Measurements from ENCODE around the gene TP53BP2. TPM values are rescaled to one million over a fixed set of nuclear protein-coding genes. Genes with fewer than 3 reads are reported as not detected.

TP53BP2 gene
- total and polyA plus RNA-seq, 4 donors, result 3.9 to 26.8 (median 13.0) TPM

DNA sequence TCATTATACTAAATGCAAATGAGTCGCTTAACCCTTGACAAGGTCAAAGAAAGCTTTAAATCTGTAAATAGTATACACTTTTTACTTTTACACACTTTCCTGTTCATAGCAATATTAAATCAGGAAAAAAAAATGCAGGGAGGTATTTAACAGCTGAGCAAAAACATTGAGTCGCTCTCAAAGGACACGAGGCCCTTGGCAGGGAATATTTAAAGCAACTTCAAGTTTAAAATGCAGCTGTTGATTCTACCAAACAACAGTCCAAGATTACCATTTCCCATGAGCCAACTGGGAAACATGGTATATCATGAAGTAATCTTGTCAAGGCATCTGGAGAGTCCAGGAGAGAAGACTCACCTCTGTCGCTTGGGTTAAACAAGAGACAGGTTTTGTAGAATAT lies 70.7 kb downstream of the TP53BP2 start:
- H3K4me1 ChIP-seq (ENCODE audit: control insufficient read depth in 4 of 4, insufficient read depth in 4 of 4, low read length in 3 of 4), result no peaks in the 10 kb centered on the region
- DNase-seq (ENCODE audit: low spot score), result no peak
- peaks cover 7 to 55% (median 49%) of the 10 kb centered on the region in 4 donors for H3K36me3 ChIP-seq (ENCODE audit: control insufficient read depth in 4 of 4, insufficient read depth in 3 of 4, low read depth in 1 of 4, low read length in 3 of 4)
- no peak overlapping the region for H3K27ac ChIP-seq (ENCODE audit: low read depth in 1 of 2, low read length in 2 of 2)
- H3K9ac ChIP-seq (ENCODE audit: low read depth in 1 of 2, low read length in 2 of 2), result no peak overlapping the region
- no peaks in the 10 kb centered on the region for H3K27me3 ChIP-seq (ENCODE audit: control insufficient read depth in 4 of 4, insufficient read depth in 4 of 4, low read length in 3 of 4)
- WGBS, result 94% methylated on average over 4 of the region's 4 CpGs
- H3K9me3 ChIP-seq (ENCODE audit: control insufficient read depth in 4 of 4, low read length in 3 of 4), result no peaks in the 10 kb centered on the region
- no peak overlapping the region for H3K4me3 ChIP-seq (ENCODE audit: low read depth in 1 of 3, low read length in 3 of 3)
- TF ChIP-seq RXRA (IDR thresholded peaks at IDR 0.05), result no peak
- TF ChIP-seq YY1 (IDR thresholded peaks at IDR 0.05), result no peak
- TF ChIP-seq, protein P1, sequence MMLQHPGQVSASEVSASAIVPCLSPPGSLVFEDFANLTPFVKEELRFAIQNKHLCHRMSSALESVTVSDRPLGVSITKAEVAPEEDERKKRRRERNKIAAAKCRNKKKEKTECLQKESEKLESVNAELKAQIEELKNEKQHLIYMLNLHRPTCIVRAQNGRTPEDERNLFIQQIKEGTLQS (IDR thresholded peaks at IDR 0.05), result no peak

DNA sequence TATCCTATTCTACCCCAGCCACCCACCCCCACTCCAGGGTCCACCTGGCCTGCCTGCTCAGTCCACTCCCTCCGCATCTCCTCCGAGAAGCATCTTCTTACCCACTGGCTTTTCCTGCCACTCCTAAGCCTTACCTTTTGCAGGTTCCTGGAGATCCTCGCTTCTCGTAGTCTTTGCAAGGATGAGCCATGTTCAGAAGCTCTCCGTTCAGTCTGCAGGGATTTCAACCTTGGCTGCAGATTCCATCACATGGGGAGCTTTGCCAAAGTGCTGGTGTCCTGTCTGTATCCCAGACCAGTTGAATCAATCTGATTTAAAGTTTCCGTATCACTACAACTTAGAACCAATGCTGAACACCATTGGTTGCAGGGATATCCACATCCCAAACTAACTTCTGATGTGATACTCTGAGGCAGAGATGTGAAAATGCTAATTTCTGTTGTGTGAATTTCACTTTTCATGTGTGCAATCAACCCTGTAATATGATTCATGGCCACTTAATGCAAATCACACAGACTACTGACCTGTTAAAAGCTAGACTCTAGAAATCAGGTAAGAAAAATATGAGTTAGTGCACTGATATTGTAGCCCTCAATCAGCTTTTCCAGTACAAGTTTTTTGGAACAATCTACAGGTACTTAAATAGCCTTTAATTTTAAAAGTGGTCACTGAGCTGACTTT lies 71.5 kb downstream of the TP53BP2 start:
- DNase-seq (ENCODE audit: low spot score), result no peak
- Histone ChIP-seq H3K9me3 (ENCODE audit: control insufficient read depth in 4 of 4, low read length in 3 of 4) (no peaks in the 10 kb centered on the region), H3K4me3 (ENCODE audit: low read depth in 1 of 3, low read length in 3 of 3) (no peak overlapping the region), H3K9ac (ENCODE audit: low read depth in 1 of 2, low read length in 2 of 2) (no peak overlapping the region), H3K27ac (ENCODE audit: low read depth in 1 of 2, low read length in 2 of 2) (no peak overlapping the region), H3K27me3 (ENCODE audit: control insufficient read depth in 4 of 4, insufficient read depth in 4 of 4, low read length in 3 of 4) (no peaks in the 10 kb centered on the region), H3K4me1 (ENCODE audit: control insufficient read depth in 4 of 4, insufficient read depth in 4 of 4, low read length in 3 of 4) (no peaks in the 10 kb centered on the region), H3K36me3 (ENCODE audit: control insufficient read depth in 4 of 4, insufficient read depth in 3 of 4, low read depth in 1 of 4, low read length in 3 of 4) (peaks cover 7 to 51% (median 46%) of the 10 kb centered on the region in 4 donors)
- TF ChIP-seq, protein P2, sequence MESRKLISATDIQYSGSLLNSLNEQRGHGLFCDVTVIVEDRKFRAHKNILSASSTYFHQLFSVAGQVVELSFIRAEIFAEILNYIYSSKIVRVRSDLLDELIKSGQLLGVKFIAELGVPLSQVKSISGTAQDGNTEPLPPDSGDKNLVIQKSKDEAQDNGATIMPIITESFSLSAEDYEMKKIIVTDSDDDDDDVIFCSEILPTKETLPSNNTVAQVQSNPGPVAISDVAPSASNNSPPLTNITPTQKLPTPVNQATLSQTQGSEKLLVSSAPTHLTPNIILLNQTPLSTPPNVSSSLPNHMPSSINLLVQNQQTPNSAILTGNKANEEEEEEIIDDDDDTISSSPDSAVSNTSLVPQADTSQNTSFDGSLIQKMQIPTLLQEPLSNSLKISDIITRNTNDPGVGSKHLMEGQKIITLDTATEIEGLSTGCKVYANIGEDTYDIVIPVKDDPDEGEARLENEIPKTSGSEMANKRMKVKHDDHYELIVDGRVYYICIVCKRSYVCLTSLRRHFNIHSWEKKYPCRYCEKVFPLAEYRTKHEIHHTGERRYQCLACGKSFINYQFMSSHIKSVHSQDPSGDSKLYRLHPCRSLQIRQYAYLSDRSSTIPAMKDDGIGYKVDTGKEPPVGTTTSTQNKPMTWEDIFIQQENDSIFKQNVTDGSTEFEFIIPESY (IDR thresholded peaks at IDR 0.05), result no peak
- TF ChIP-seq RAD21 (IDR thresholded peaks at IDR 0.05) (no peak), HNF4G (IDR thresholded peaks at IDR 0.05) (no peak)
- WGBS, result 99% methylated on average over 6 of the region's 6 CpGs

DNA sequence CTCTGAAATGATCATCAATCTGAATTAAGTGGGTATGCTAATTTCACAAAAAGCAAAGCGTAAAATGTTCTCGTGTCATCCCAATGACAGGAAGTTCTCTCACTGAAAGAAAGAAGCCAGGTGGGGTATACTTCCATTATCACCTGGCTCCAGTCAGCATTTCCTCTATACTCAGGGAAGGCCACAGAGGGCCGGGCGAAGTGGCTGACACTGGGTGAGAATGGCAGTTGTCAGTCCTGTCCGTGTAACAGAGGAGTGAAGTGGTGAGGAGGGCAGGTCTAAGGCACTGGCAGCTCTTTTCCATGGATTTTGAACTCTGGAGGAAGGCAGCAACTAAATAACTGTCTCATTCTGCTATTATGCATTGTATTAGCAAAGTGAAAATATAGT lies 73.0 kb downstream of the TP53BP2 start:
- no peak overlapping the region for H3K27ac ChIP-seq (ENCODE audit: low read depth in 1 of 2, low read length in 2 of 2)

More for the DNA sequence above, 73.0 kb downstream of the TP53BP2 start:
- Histone ChIP-seq H3K9ac (ENCODE audit: low read depth in 1 of 2, low read length in 2 of 2) (no peak overlapping the region), H3K4me1 (ENCODE audit: control insufficient read depth in 4 of 4, insufficient read depth in 4 of 4, low read length in 3 of 4) (no peaks in the 10 kb centered on the region), H3K9me3 (ENCODE audit: control insufficient read depth in 4 of 4, low read length in 3 of 4) (no peaks in the 10 kb centered on the region), H3K27me3 (ENCODE audit: control insufficient read depth in 4 of 4, insufficient read depth in 4 of 4, low read length in 3 of 4) (no peaks in the 10 kb centered on the region), H3K4me3 (ENCODE audit: low read depth in 1 of 3, low read length in 3 of 3) (no peak overlapping the region), H3K36me3 (ENCODE audit: control insufficient read depth in 4 of 4, insufficient read depth in 3 of 4, low read depth in 1 of 4, low read length in 3 of 4) (peaks cover 3 to 37% (median 36%) of the 10 kb centered on the region in 4 donors)
- TF ChIP-seq JUND (IDR thresholded peaks at IDR 0.05), result no peak
- TF ChIP-seq, protein P3, sequence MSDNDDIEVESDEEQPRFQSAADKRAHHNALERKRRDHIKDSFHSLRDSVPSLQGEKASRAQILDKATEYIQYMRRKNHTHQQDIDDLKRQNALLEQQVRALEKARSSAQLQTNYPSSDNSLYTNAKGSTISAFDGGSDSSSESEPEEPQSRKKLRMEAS (IDR thresholded peaks at IDR 0.05), result no peak
- no peak for TF ChIP-seq GABPA (IDR thresholded peaks at IDR 0.05 in 1 of 2, conservative IDR thresholded peaks at IDR 0.05 in 1 of 2)
- TF ChIP-seq TAF1 (conservative IDR thresholded peaks at IDR 0.05), result no peak
- TF ChIP-seq HNF4A (conservative IDR thresholded peaks at IDR 0.05), result no peak
- TF ChIP-seq, protein P4, sequence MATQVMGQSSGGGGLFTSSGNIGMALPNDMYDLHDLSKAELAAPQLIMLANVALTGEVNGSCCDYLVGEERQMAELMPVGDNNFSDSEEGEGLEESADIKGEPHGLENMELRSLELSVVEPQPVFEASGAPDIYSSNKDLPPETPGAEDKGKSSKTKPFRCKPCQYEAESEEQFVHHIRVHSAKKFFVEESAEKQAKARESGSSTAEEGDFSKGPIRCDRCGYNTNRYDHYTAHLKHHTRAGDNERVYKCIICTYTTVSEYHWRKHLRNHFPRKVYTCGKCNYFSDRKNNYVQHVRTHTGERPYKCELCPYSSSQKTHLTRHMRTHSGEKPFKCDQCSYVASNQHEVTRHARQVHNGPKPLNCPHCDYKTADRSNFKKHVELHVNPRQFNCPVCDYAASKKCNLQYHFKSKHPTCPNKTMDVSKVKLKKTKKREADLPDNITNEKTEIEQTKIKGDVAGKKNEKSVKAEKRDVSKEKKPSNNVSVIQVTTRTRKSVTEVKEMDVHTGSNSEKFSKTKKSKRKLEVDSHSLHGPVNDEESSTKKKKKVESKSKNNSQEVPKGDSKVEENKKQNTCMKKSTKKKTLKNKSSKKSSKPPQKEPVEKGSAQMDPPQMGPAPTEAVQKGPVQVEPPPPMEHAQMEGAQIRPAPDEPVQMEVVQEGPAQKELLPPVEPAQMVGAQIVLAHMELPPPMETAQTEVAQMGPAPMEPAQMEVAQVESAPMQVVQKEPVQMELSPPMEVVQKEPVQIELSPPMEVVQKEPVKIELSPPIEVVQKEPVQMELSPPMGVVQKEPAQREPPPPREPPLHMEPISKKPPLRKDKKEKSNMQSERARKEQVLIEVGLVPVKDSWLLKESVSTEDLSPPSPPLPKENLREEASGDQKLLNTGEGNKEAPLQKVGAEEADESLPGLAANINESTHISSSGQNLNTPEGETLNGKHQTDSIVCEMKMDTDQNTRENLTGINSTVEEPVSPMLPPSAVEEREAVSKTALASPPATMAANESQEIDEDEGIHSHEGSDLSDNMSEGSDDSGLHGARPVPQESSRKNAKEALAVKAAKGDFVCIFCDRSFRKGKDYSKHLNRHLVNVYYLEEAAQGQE (IDR thresholded peaks at IDR 0.05), result no peak
- no peak for TF ChIP-seq YY1 (IDR thresholded peaks at IDR 0.05)
- no peak for TF ChIP-seq NR2F2 (IDR thresholded peaks at IDR 0.05)
- TF ChIP-seq, protein P2 (IDR thresholded peaks at IDR 0.05), result no peak
- WGBS, result 94% methylated on average over 5 of the region's 5 CpGs
- DNase-seq (ENCODE audit: low spot score), result no peak

Data from liver (tissue), 9 donors.